ENCODE data around the gene CD82.

Gene CD82

GRCh38 chr11:44623731-44624491 lies 58.4 kb downstream of the CD82 start:
- DNase-seq (ENCODE audit: low spot score) = no peak
- TF ChIP-seq CTCF (IDR thresholded peaks at IDR 0.05; ENCODE audit: extremely low read depth, missing control alignments) = no peak

- no peak for DNase-seq (ENCODE audit: low spot score)
- TF ChIP-seq CTCF (IDR thresholded peaks at IDR 0.05; ENCODE audit: extremely low read depth, missing control alignments) = no peak
Measured at GRCh38 chr11:44624761-44625221, 59.3 kb downstream of the CD82 start.

GRCh38 chr11:44625759-44626523 lies 60.5 kb downstream of the CD82 start:
- no peak for TF ChIP-seq CTCF (IDR thresholded peaks at IDR 0.05; ENCODE audit: extremely low read depth, missing control alignments)
- DNase-seq (ENCODE audit: low spot score) = peak; percentile 2

GRCh38 chr11:44626645-44627044 lies 61.2 kb downstream of the CD82 start:
- no peak for DNase-seq (ENCODE audit: low spot score)
- TF ChIP-seq CTCF (IDR thresholded peaks at IDR 0.05; ENCODE audit: extremely low read depth, missing control alignments) = no peak

GRCh38 chr11:44627165-44627789 lies 61.8 kb downstream of the CD82 start:
- DNase-seq (ENCODE audit: low spot score) = no peak

GRCh38 chr11:44627911-44628729 lies 62.7 kb downstream of the CD82 start:
- DNase-seq (ENCODE audit: low spot score) = peak; percentile 61
- no peak for TF ChIP-seq CTCF (IDR thresholded peaks at IDR 0.05; ENCODE audit: extremely low read depth, missing control alignments)

More at GRCh38 chr11:44627165-44627789, 61.8 kb downstream of the CD82 start:
- no peak for TF ChIP-seq CTCF (IDR thresholded peaks at IDR 0.05; ENCODE audit: extremely low read depth, missing control alignments)
